ENCODE measurements around the gene CACNA1E. TPM values are rescaled to one million over a fixed set of nuclear protein-coding genes. Genes with fewer than 3 reads are reported as not detected.
A peak's percentile ranks its signal among the peaks of the same experiment; 100 is the strongest.

Gene CACNA1E
- total RNA-seq, 1 experiment from 2014 or later, result 0.46 TPM

DNA sequence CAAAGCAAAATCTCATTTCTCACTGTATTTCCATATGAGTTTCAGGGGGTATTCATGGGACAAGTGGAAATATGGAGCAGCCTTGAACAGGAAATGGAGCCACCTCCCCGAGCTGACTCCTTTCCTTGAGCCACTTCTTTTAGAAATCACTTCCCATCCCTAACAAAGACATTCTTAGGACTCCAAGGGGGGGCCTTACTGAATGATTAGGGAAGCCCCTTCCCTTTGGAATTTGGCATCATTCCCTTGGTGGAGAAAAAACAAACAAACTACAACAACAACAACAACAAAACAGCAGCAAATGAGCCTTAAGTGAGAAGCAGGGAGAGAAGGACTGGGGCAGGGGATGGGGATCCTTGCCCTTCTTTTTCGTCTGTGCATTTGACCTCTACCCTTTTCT lies 299.9 kb downstream of the CACNA1E start:
- peaks cover 15 to 16% of the 10 kb centered on the region in 2 experiments for H3K4me1 Mint-ChIP-seq
- Histone ChIP-seq H3K9ac (ENCODE audit: extremely low read depth, insufficient read length, low read length) (no peak overlapping the region), H2BK15ac (ENCODE audit: low read depth, low read length) (no peak overlapping the region), H3K23me2 (ENCODE audit: insufficient read length, low read depth, low read length, poor library complexity, severe bottlenecking) (no peaks in the 10 kb centered on the region), H3K9me3 (ENCODE audit: control insufficient read depth, low read depth, low read length) (no peaks in the 10 kb centered on the region), H3K27me3 (ENCODE audit: insufficient read depth, low read length) (no peaks in the 10 kb centered on the region), H3K14ac (ENCODE audit: insufficient read depth, low read length) (no peak overlapping the region), H3K23ac (ENCODE audit: insufficient read length, low read depth, low read length) (no peak overlapping the region), H2BK5ac (ENCODE audit: insufficient read length, low read length) (no peak overlapping the region), H4K5ac (ENCODE audit: insufficient read length, low read depth, low read length) (no peak overlapping the region), H3K4ac (ENCODE audit: low read depth, low read length) (no peak overlapping the region), H2BK12ac (ENCODE audit: insufficient read length, low read depth, low read length) (no peak overlapping the region), H2AFZ (ENCODE audit: low read length) (no peak overlapping the region), H3T11ph (ENCODE audit: low read length) (no peak overlapping the region), H4K91ac (ENCODE audit: insufficient read length, low read depth, low read length) (no peak overlapping the region), H3K56ac (ENCODE audit: insufficient read length, low read depth, low read length) (no peak overlapping the region), H3K27ac (ENCODE audit: insufficient read length, low read depth, low read length) (no peak overlapping the region), H3K4me2 (ENCODE audit: insufficient read depth, insufficient read length, low read length) (no peak overlapping the region), H3K18ac (ENCODE audit: insufficient read length, low read depth, low read length) (no peak overlapping the region), H2BK120ac (ENCODE audit: low read depth, low read length, poor library complexity, severe bottlenecking) (no peak overlapping the region), H3K4me1 (ENCODE audit: insufficient read depth, low read length) (peaks cover 3% of the 10 kb centered on the region; the same call in 1 of the 2 replicates), H2BK20ac (ENCODE audit: low read depth, low read length, poor library complexity, severe bottlenecking) (no peak overlapping the region), H3K79me2 (ENCODE audit: insufficient read depth, low read length) (no peaks in the 10 kb centered on the region), H4K20me1 (ENCODE audit: control insufficient read depth, insufficient read depth, insufficient read length) (no peaks in the 10 kb centered on the region), H2AK5ac (ENCODE audit: insufficient read length, low read length) (no peak overlapping the region), H4K8ac (replicated peaks; ENCODE audit: insufficient read length, low read depth, low read length) (no peak overlapping the region), H3K79me1 (ENCODE audit: insufficient read depth, low read depth, low read length, poor library complexity, severe bottlenecking) (no peaks in the 10 kb centered on the region)
- no peak overlapping the region for H3K4me3 Mint-ChIP-seq
- WGBS (ENCODE audit: extremely low coverage, insufficient read length, low lambda C conversion rate), result no CpG with 5 or more reads among the region's 2 CpGs
- H3K27ac Mint-ChIP-seq, result peak overlapping the region in 1 of 3 experiments; percentile 53; a peak in 1 of 7 replicates
- H3K36me3 Mint-ChIP-seq (ENCODE audit: insufficient read depth in 1 of 3, low read depth in 3 of 3), result no peaks in the 10 kb centered on the region; a peak in 1 of 7 replicates
- H3K9me3 Mint-ChIP-seq, result no peaks in the 10 kb centered on the region
- TF ChIP-seq, protein P1, sequence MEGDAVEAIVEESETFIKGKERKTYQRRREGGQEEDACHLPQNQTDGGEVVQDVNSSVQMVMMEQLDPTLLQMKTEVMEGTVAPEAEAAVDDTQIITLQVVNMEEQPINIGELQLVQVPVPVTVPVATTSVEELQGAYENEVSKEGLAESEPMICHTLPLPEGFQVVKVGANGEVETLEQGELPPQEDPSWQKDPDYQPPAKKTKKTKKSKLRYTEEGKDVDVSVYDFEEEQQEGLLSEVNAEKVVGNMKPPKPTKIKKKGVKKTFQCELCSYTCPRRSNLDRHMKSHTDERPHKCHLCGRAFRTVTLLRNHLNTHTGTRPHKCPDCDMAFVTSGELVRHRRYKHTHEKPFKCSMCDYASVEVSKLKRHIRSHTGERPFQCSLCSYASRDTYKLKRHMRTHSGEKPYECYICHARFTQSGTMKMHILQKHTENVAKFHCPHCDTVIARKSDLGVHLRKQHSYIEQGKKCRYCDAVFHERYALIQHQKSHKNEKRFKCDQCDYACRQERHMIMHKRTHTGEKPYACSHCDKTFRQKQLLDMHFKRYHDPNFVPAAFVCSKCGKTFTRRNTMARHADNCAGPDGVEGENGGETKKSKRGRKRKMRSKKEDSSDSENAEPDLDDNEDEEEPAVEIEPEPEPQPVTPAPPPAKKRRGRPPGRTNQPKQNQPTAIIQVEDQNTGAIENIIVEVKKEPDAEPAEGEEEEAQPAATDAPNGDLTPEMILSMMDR (conservative IDR thresholded peaks at IDR 0.05), result no peak
- H3K27me3 Mint-ChIP-seq (ENCODE audit: low read depth), result peaks cover 1% of the 10 kb centered on the region; the same call in 1 of the 2 replicates
- DNase-seq, result no peak
